Measurements from ENCODE around the gene ADGRD1. TPM values are rescaled to one million over a fixed set of nuclear protein-coding genes. Genes with fewer than 3 reads are reported as not detected.

ADGRD1 gene
- total RNA-seq, 1 donor from 2014 or later, result 4.0 TPM

- no peak overlapping the region for H3K4me3 Mint-ChIP-seq (ENCODE audit: low read depth)
These were observed 177.5 kb downstream of the ADGRD1 start for GRCh38 chr12:131131077-131131807.

GRCh38 chr12:131131808-131132117 is 178.1 kb downstream of the ADGRD1 start:
- no peak for DNase-seq (ENCODE audit: low spot score, unreplicated experiment)
- H3K27me3 Mint-ChIP-seq, result peaks cover 27% of the 10 kb centered on the region
- no peaks in the 10 kb centered on the region for H3K9me3 Mint-ChIP-seq (ENCODE audit: low read depth)
- H3K4me1 Mint-ChIP-seq (ENCODE audit: low read depth), result no peaks in the 10 kb centered on the region
- H3K36me3 Mint-ChIP-seq (ENCODE audit: insufficient read depth), result no peaks in the 10 kb centered on the region
- no peak overlapping the region for H3K4me3 Mint-ChIP-seq (ENCODE audit: low read depth)
- no peak for TF ChIP-seq CTCF (IDR thresholded peaks at IDR 0.05; ENCODE audit: unreplicated experiment)
- peak overlapping the region; percentile 41 for H3K27ac Mint-ChIP-seq

More at GRCh38 chr12:131131077-131131807, 177.5 kb downstream of the ADGRD1 start:
- TF ChIP-seq CTCF (IDR thresholded peaks at IDR 0.05; ENCODE audit: unreplicated experiment), result no peak
- H3K4me1 Mint-ChIP-seq (ENCODE audit: low read depth), result no peaks in the 10 kb centered on the region
- H3K36me3 Mint-ChIP-seq (ENCODE audit: insufficient read depth), result no peaks in the 10 kb centered on the region
- no peak overlapping the region for H3K27ac Mint-ChIP-seq
- no peak for DNase-seq (ENCODE audit: low spot score, unreplicated experiment)
- no peaks in the 10 kb centered on the region for H3K9me3 Mint-ChIP-seq (ENCODE audit: low read depth)
- peaks cover 27% of the 10 kb centered on the region for H3K27me3 Mint-ChIP-seq

DNA sequence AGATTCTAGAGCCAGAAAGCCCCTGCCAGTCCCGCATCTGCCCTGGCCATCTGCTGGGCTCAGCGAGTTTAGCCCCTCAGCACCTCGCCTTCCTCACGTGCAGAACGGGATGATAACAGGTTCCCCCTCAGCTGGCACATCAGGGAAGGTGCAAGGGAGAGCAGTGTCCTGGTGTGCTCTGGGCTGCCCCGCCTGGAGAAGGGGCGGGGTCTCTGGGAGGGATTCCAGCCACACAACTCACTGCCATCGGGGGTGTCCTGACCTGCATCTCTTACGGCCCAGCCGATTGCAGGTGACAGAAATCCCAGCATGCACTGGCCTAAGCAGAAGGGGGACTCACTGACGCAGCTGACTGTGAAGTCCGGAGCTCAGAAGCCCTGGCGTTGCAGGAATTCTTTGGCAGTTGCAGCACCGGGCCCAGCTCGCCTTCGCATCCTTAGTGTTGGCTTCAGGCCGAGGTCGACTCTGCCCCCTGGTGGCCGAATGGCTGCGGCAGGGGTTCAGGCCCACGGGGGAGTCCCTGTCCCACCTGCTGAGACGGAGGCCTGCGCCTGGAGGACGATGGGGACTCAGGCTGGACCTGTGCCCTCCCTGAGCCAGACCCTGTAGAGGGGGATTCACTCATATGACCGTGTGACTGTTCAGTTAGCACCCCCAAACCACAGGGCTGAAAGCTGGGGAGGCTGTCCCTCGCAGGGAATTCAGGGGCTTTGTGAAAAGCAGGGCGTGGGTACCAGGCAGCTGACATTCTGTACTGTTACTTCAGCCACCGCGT is 178.6 kb downstream of the ADGRD1 start:
- Mint-ChIP-seq H3K27me3 (peaks cover 27% of the 10 kb centered on the region), H3K4me1 (ENCODE audit: low read depth) (no peaks in the 10 kb centered on the region), H3K9me3 (ENCODE audit: low read depth) (no peaks in the 10 kb centered on the region), H3K4me3 (ENCODE audit: low read depth) (no peak overlapping the region), H3K36me3 (ENCODE audit: insufficient read depth) (no peaks in the 10 kb centered on the region), H3K27ac (peak overlapping the region; percentile 41)
- peak; percentile 87 for DNase-seq (ENCODE audit: low spot score, unreplicated experiment)
- peak; percentile 90 for TF ChIP-seq CTCF (IDR thresholded peaks at IDR 0.05; ENCODE audit: unreplicated experiment)

GRCh38 chr12:131133015-131133905 is 179.6 kb downstream of the ADGRD1 start:
- H3K27ac Mint-ChIP-seq, result no peak overlapping the region
- TF ChIP-seq CTCF (IDR thresholded peaks at IDR 0.05; ENCODE audit: unreplicated experiment), result no peak
- H3K4me3 Mint-ChIP-seq (ENCODE audit: low read depth), result no peak overlapping the region
- no peak for DNase-seq (ENCODE audit: low spot score, unreplicated experiment)
- H3K9me3 Mint-ChIP-seq (ENCODE audit: low read depth), result no peaks in the 10 kb centered on the region
- peaks cover 32% of the 10 kb centered on the region for H3K27me3 Mint-ChIP-seq
- H3K36me3 Mint-ChIP-seq (ENCODE audit: insufficient read depth), result no peaks in the 10 kb centered on the region
- no peaks in the 10 kb centered on the region for H3K4me1 Mint-ChIP-seq (ENCODE audit: low read depth)

- Mint-ChIP-seq H3K4me1 (ENCODE audit: low read depth) (no peaks in the 10 kb centered on the region), H3K36me3 (ENCODE audit: insufficient read depth) (no peaks in the 10 kb centered on the region), H3K27me3 (peaks cover 32% of the 10 kb centered on the region), H3K4me3 (ENCODE audit: low read depth) (no peak overlapping the region), H3K9me3 (ENCODE audit: low read depth) (no peaks in the 10 kb centered on the region), H3K27ac (no peak overlapping the region)
- no peak for TF ChIP-seq CTCF (IDR thresholded peaks at IDR 0.05; ENCODE audit: unreplicated experiment)
- DNase-seq (ENCODE audit: low spot score, unreplicated experiment), result no peak
These were observed 180.3 kb downstream of the ADGRD1 start for GRCh38 chr12:131133994-131134393.
